Caco-2 (cell line): ENCODE results near the gene MAST4. TPM values are rescaled to one million over a fixed set of nuclear protein-coding genes. Genes with fewer than 3 reads are reported as not detected.

Experiments
- BruUV-seq: library from RNA; stranded (reverse); fragments of 400-500 nt; replicated peaks from 2 replicates; lab custom pipeline; 2021; lab: Mats Ljungman, UMichigan
- CTCF ChIA-PET: fragments of 300-600 bp; sonication (Branson Sonifier 250); formaldehyde crosslinking; loops from one replicate; lab custom pipeline; 2022; ENCODE audit warnings: antibody characterized with exemption; lab: Charles Lee
- POLR2A ChIA-PET: fragments of 300-600 bp; sonication (Branson Sonifier 250); formaldehyde crosslinking; loops from one replicate; lab custom pipeline; 2022; ENCODE audit warnings: antibody characterized with exemption; lab: Charles Lee
- DNase-seq, 2 experiments: peaks; one replicate each; pipeline versions ENCODE4 v3.0.0 to v3.0.0-alpha.2; 2020 to 2022
- H3K27me3 ChIP-seq: replicated peaks from 2 replicates; pipeline ENCODE4 v1.6.0; 2011; ENCODE audit warnings: low read length; ENCODE audit not compliant: control insufficient read depth, insufficient read depth
- H3K36me3 ChIP-seq: 2 replicates; pipeline ENCODE4 v1.5.1; 2011; ENCODE audit warnings: low read length; ENCODE audit not compliant: control insufficient read depth, insufficient read depth
- H3K4me1 ChIP-seq: fragments of 250-450 bp; sonication (Bioruptor Pico); 2 replicates; pipeline ENCODE4 v1.5.1; 2020; ENCODE audit warnings: mild to moderate bottlenecking
- H3K4me3 ChIP-seq: 2 replicates; pipeline ENCODE4 v1.5.1; 2011; ENCODE audit warnings: low read depth, mild to moderate bottlenecking, control low read depth, low read length
- H3K9me3 ChIP-seq: fragments of 250-450 bp; sonication (Bioruptor Pico); 2 replicates; pipeline ENCODE4 v1.5.1; 2020; ENCODE audit warnings: mild to moderate bottlenecking, moderate library complexity
- H3K27ac Mint-ChIP-seq: one replicate; pipeline ENCODE4 v1.8.0; 2022; ENCODE audit warnings: mixed read lengths; ENCODE audit not compliant: unreplicated experiment
- H3K27me3 Mint-ChIP-seq: one replicate; pipeline ENCODE4 v1.8.0; 2022; ENCODE audit warnings: mixed read lengths; ENCODE audit not compliant: insufficient read depth, unreplicated experiment
- H3K36me3 Mint-ChIP-seq: one replicate; pipeline ENCODE4 v1.8.0; 2022; ENCODE audit warnings: mild to moderate bottlenecking, mixed read lengths; ENCODE audit not compliant: insufficient read depth, unreplicated experiment
- H3K4me1 Mint-ChIP-seq: one replicate; pipeline ENCODE4 v1.8.0; 2022; ENCODE audit warnings: low read depth, mixed read lengths; ENCODE audit not compliant: unreplicated experiment
- H3K4me3 Mint-ChIP-seq: one replicate; pipeline ENCODE4 v1.8.0; 2022; ENCODE audit warnings: mild to moderate bottlenecking, moderate library complexity, mixed read lengths; ENCODE audit not compliant: unreplicated experiment
- H3K9me3 Mint-ChIP-seq: one replicate; pipeline ENCODE4 v1.8.0; 2022; ENCODE audit warnings: mixed read lengths; ENCODE audit not compliant: unreplicated experiment
- intact Hi-C: fragments of 100-400 bp; cut with micrococcal nuclease; formaldehyde crosslinking; loops from one replicate; pipeline ENCODE4 v1.10.0; 2022; ENCODE audit not compliant: unreplicated experiment
- total RNA-seq: library from RNA; stranded (reverse); gene quantifications from 2 replicates; pipeline ENCODE4 v1.2.3, GENCODE V29; 2022
- TF ChIP-seq, protein P1 (sequence below), 2 experiments: fragments of 200-600 bp in 1 of 2; IDR thresholded peaks; 1 replicate in 1 of 2; 2 replicates in 1 of 2; pipeline versions ENCODE4 v1.5.1 to v1.8.0; 2011 to 2022; ENCODE audit warnings: antibody characterized with exemption in 1 of 2, control low read depth in 1 of 2, inconsistent platforms in 1 of 2, low read depth in 1 of 2, low read length in 1 of 2, mild to moderate bottlenecking in 1 of 2, moderate library complexity in 1 of 2; ENCODE audit not compliant: insufficient read depth in 1 of 2, severe bottlenecking in 1 of 2, unreplicated experiment in 1 of 2

Gene MAST4
- total RNA-seq, 1 experiment from 2014 or later = 17.8 TPM

DNA sequence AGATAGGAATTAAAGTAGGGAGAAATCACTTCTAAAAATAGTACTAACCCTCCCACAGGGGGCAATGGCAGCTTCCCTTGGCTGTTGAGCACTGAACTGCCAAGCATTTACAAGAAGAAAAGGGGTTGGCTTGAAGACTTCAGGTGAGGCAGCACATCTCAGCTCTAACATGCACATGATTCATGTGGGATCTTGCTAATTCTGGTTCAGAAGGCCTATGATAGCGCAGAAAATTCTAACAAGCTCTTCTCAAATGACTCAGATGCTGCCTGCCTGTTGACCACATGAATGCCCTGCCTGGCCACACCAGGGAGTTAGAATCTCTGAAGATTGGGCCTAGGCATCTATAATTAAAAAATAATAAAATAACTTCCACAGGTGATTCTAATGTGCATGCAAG, 577.8 kb downstream of the MAST4 start:
- ChIA-PET CTCF (no interaction called here), POLR2A (no interaction called here)
- Mint-ChIP-seq H3K4me1 (no peaks in the 10 kb centered on the region), H3K27me3 (no peaks in the 10 kb centered on the region), H3K9me3 (peaks cover 15% of the 10 kb centered on the region), H3K36me3 (no peaks in the 10 kb centered on the region), H3K27ac (no peak overlapping the region), H3K4me3 (no peak overlapping the region)
- intact Hi-C loops = no loop called here
- TF ChIP-seq, protein P1, sequence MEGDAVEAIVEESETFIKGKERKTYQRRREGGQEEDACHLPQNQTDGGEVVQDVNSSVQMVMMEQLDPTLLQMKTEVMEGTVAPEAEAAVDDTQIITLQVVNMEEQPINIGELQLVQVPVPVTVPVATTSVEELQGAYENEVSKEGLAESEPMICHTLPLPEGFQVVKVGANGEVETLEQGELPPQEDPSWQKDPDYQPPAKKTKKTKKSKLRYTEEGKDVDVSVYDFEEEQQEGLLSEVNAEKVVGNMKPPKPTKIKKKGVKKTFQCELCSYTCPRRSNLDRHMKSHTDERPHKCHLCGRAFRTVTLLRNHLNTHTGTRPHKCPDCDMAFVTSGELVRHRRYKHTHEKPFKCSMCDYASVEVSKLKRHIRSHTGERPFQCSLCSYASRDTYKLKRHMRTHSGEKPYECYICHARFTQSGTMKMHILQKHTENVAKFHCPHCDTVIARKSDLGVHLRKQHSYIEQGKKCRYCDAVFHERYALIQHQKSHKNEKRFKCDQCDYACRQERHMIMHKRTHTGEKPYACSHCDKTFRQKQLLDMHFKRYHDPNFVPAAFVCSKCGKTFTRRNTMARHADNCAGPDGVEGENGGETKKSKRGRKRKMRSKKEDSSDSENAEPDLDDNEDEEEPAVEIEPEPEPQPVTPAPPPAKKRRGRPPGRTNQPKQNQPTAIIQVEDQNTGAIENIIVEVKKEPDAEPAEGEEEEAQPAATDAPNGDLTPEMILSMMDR (IDR thresholded peaks at IDR 0.05; ENCODE audit: insufficient read depth in 1 of 2, low read depth in 1 of 2, low read length in 1 of 2, severe bottlenecking in 1 of 2, unreplicated experiment in 1 of 2) = no peak
- DNase-seq = no peak
- H3K9me3 ChIP-seq = peaks cover 9% of the 10 kb centered on the region; the same call in 1 of the 2 replicates
- no peak overlapping the region for H3K4me3 ChIP-seq
- H3K27me3 ChIP-seq = no peaks in the 10 kb centered on the region
- H3K36me3 ChIP-seq = no peaks in the 10 kb centered on the region
- no peaks in the 10 kb centered on the region for H3K4me1 ChIP-seq
- no TSS peak for BruUV-seq

- peaks cover 9% of the 10 kb centered on the region; the same call in 1 of the 2 replicates for H3K9me3 ChIP-seq
- no peak for DNase-seq
- Mint-ChIP-seq H3K9me3 (peaks cover 15% of the 10 kb centered on the region), H3K36me3 (no peaks in the 10 kb centered on the region), H3K27me3 (no peaks in the 10 kb centered on the region), H3K4me3 (no peak overlapping the region), H3K4me1 (no peaks in the 10 kb centered on the region), H3K27ac (no peak overlapping the region)
- H3K4me1 ChIP-seq = no peaks in the 10 kb centered on the region
- CTCF ChIA-PET = no interaction called here
- no peaks in the 10 kb centered on the region for H3K27me3 ChIP-seq
- POLR2A ChIA-PET = no interaction called here
- no TSS peak for BruUV-seq
- H3K36me3 ChIP-seq = no peaks in the 10 kb centered on the region
- TF ChIP-seq, protein P1 (IDR thresholded peaks at IDR 0.05; ENCODE audit: insufficient read depth in 1 of 2, low read depth in 1 of 2, low read length in 1 of 2, severe bottlenecking in 1 of 2, unreplicated experiment in 1 of 2) = no peak
- no peak overlapping the region for H3K4me3 ChIP-seq
- intact Hi-C loops = no loop called here
Measured at GRCh38 chr5:67176936-67177335, 580.7 kb downstream of the MAST4 start.

DNA sequence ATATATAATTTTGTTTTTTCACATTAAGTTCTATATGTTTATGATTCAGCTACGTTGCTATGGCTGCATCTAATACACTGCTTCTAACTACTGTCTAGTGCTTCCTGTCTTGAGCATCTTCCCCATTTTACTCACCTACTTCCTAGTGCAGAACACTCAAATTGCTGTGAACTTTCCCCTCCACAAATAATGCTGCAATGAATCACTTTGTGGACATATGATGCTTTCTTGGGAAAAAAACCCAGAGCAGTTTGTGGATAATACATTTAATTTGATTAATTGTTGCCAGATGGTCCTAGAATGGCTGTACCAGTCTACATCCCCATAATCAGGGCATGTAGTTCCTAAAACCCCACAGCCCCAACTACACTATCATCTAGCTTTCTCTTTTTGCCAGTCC, 581.9 kb downstream of the MAST4 start:
- DNase-seq = no peak
- no peaks in the 10 kb centered on the region for H3K27me3 Mint-ChIP-seq
- H3K27me3 ChIP-seq = no peaks in the 10 kb centered on the region
- no peak overlapping the region for H3K27ac Mint-ChIP-seq
- H3K36me3 Mint-ChIP-seq = no peaks in the 10 kb centered on the region
- H3K9me3 ChIP-seq = peaks cover 9% of the 10 kb centered on the region; the same call in 1 of the 2 replicates
- CTCF ChIA-PET = no interaction called here
- POLR2A ChIA-PET = no interaction called here
- H3K4me1 ChIP-seq = no peaks in the 10 kb centered on the region
- BruUV-seq = no TSS peak
- no peak overlapping the region for H3K4me3 ChIP-seq
- H3K4me1 Mint-ChIP-seq = no peaks in the 10 kb centered on the region
- intact Hi-C loops = no loop called here
- TF ChIP-seq, protein P1 (IDR thresholded peaks at IDR 0.05; ENCODE audit: insufficient read depth in 1 of 2, low read depth in 1 of 2, low read length in 1 of 2, severe bottlenecking in 1 of 2, unreplicated experiment in 1 of 2) = no peak
- H3K36me3 ChIP-seq = no peaks in the 10 kb centered on the region
- no peak overlapping the region for H3K4me3 Mint-ChIP-seq
- peaks cover 15% of the 10 kb centered on the region for H3K9me3 Mint-ChIP-seq
